Measurements from ENCODE around the gene ZSWIM5. TPM values are rescaled to one million over a fixed set of nuclear protein-coding genes. Genes with fewer than 3 reads are reported as not detected.

ZSWIM5 gene
- total RNA-seq, 1 donor from 2014 or later = 0.79 TPM

GRCh38 chr1:45155423-45155822 is 51.0 kb downstream of the ZSWIM5 start:
- Histone ChIP-seq H3K4me1 (ENCODE audit: insufficient read depth, low read length) (no peaks in the 10 kb centered on the region), H3K9me3 (ENCODE audit: insufficient read depth, low read depth, low read length) (no peaks in the 10 kb centered on the region), H2AFZ (ENCODE audit: low read depth, low read length) (no peak overlapping the region), H3K4me3 (ENCODE audit: insufficient read depth, low read depth, low read length) (no peak overlapping the region), H3K27me3 (ENCODE audit: insufficient read depth, low read length) (no peaks in the 10 kb centered on the region), H3K27ac (ENCODE audit: low read depth, low read length) (no peak overlapping the region), H3K36me3 (ENCODE audit: insufficient read depth, low read length) (no peaks in the 10 kb centered on the region), H3K79me2 (ENCODE audit: insufficient read depth, low read length) (no peaks in the 10 kb centered on the region), H3K4me2 (ENCODE audit: low read length) (no peak overlapping the region), H3K9ac (ENCODE audit: low read length) (no peak overlapping the region), H4K20me1 (ENCODE audit: insufficient read depth, low read length) (no peaks in the 10 kb centered on the region)
- Mint-ChIP-seq H3K4me1 (ENCODE audit: low read depth, unreplicated experiment) (no peaks in the 10 kb centered on the region), H3K4me3 (ENCODE audit: unreplicated experiment) (no peak overlapping the region), H3K36me3 (ENCODE audit: low read depth, unreplicated experiment) (no peaks in the 10 kb centered on the region), H3K9me3 (ENCODE audit: unreplicated experiment) (no peaks in the 10 kb centered on the region), H3K27ac (ENCODE audit: unreplicated experiment) (no peak overlapping the region), H3K27me3 (ENCODE audit: low read depth, unreplicated experiment) (no peaks in the 10 kb centered on the region)
- FAIRE-seq (no peak), DNase-seq (ENCODE audit: low read depth) (no peak)
- TF ChIP-seq EZH2 (IDR thresholded peaks at IDR 0.05; ENCODE audit: insufficient read depth, low read length) (no peak), CTCF (IDR thresholded peaks at IDR 0.05; ENCODE audit: insufficient read depth, low read depth, low read length) (no peak)

GRCh38 chr1:45152126-45152525 is 54.3 kb downstream of the ZSWIM5 start:
- H3K9ac ChIP-seq (ENCODE audit: low read length) = no peak overlapping the region
- no peak for FAIRE-seq
- no peaks in the 10 kb centered on the region for H3K36me3 Mint-ChIP-seq (ENCODE audit: low read depth, unreplicated experiment)

More at GRCh38 chr1:45152126-45152525, 54.3 kb downstream of the ZSWIM5 start:
- no peaks in the 10 kb centered on the region for H3K27me3 ChIP-seq (ENCODE audit: insufficient read depth, low read length)
- Mint-ChIP-seq H3K4me3 (ENCODE audit: unreplicated experiment) (no peak overlapping the region), H3K9me3 (ENCODE audit: unreplicated experiment) (no peaks in the 10 kb centered on the region), H3K27me3 (ENCODE audit: low read depth, unreplicated experiment) (no peaks in the 10 kb centered on the region), H3K27ac (ENCODE audit: unreplicated experiment) (no peak overlapping the region), H3K4me1 (ENCODE audit: low read depth, unreplicated experiment) (no peaks in the 10 kb centered on the region)
- no peak for DNase-seq (ENCODE audit: low read depth)
- no peak overlapping the region for H3K27ac ChIP-seq (ENCODE audit: low read depth, low read length)
- H3K79me2 ChIP-seq (ENCODE audit: insufficient read depth, low read length) = no peaks in the 10 kb centered on the region
- H3K4me2 ChIP-seq (ENCODE audit: low read length) = no peak overlapping the region
- no peaks in the 10 kb centered on the region for H3K4me1 ChIP-seq (ENCODE audit: insufficient read depth, low read length)
- H3K4me3 ChIP-seq (ENCODE audit: insufficient read depth, low read depth, low read length) = no peak overlapping the region
- H3K9me3 ChIP-seq (ENCODE audit: insufficient read depth, low read depth, low read length) = no peaks in the 10 kb centered on the region
- TF ChIP-seq CTCF (IDR thresholded peaks at IDR 0.05; ENCODE audit: insufficient read depth, low read depth, low read length) = no peak
- no peak for TF ChIP-seq EZH2 (IDR thresholded peaks at IDR 0.05; ENCODE audit: insufficient read depth, low read length)
- no peaks in the 10 kb centered on the region for H3K36me3 ChIP-seq (ENCODE audit: insufficient read depth, low read length)
- H2AFZ ChIP-seq (ENCODE audit: low read depth, low read length) = no peak overlapping the region
- no peaks in the 10 kb centered on the region for H4K20me1 ChIP-seq (ENCODE audit: insufficient read depth, low read length)

All from astrocyte (in vitro differentiated cells and primary cell).